Fibroblast of pulmonary artery (primary cell): ENCODE results near the gene SETBP1.

Experiments
- DNase-seq: peaks from one replicate; pipeline ENCODE4 v3.0.0-alpha.2; 2010; ENCODE audit warnings: low read depth
- H3K4me3 ChIP-seq: replicated peaks from 2 replicates; pipeline ENCODE4 v1.5.1; 2011; ENCODE audit warnings: low read depth, mild to moderate bottlenecking, control low read depth, low read length, moderate library complexity
- CTCF ChIP-seq: IDR thresholded peaks from 2 replicates; pipeline ENCODE4 v1.5.1; 2011; ENCODE audit warnings: mild to moderate bottlenecking, control low read depth, low read length, inconsistent platforms; ENCODE audit errors: missing control alignments

SETBP1 gene

DNA sequence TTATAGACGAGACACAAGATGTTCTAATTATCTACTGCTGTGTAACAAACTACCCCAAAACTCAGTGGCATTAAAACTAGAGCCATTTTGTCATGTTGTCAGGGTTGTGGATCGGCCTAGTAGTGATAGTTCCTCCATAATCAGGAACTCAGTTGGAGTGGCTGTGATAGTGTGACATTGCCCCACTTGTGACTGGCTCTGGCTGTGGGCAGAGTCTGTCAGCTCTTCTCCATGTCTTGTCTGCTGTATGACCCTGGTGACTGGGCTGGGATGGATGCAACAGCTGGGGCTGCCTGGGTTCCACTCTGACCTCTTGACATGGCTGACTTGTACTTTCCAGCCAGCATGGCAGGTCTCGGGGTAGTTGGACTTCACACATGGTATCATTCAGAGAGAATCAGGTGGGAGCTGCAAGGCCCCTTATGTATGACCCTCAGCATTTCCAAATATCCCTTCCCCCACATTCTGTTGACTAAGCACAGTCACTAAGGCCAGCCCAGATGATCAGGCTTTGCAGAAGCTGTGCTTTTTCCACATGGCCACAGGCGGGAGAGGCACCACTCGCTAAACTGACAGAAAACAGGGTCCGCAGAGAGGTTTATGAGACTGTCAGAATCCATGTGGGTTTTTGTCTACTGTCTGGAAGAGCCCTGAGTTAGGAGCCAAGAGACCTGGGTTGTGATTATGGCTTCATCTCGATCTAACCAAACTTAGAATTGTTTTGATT is 50.3 kb downstream of the SETBP1 start:
- no peak overlapping the region for H3K4me3 ChIP-seq
- TF ChIP-seq CTCF = no peak
- no peak for DNase-seq

DNA sequence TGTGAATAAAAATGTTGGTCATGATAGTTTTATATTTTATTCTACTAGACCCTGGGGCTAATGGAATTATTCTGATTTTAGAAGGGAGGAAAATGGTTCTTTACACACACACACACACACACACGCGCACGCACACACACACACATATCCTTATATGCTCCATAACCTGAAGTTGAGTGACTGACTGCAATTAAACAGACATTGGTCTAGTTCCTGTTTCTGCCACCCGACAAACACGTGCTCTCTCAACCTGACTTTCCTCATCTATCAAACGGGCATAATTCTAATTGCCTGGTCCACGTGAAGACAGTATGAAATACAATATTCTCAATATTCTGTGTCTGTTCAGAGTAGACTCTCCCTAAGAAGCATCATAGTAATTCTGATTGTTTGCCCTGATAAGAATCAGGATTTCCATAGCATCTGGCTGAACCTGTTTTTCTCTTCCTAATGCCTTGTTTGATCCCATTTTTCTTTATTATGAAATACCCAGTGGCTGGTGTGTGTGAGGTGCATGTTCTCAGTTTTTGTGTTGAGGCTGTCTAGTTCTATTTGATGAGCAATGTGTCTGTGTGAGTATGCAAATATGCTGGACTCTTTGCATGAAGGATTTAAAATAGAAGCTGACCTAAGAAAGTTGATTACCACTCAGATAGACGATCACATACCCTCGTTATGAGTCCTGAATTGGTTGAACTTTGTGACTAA is 51.0 kb downstream of the SETBP1 start:
- DNase-seq = no peak
- H3K4me3 ChIP-seq = no peak overlapping the region
- no peak for TF ChIP-seq CTCF

DNA sequence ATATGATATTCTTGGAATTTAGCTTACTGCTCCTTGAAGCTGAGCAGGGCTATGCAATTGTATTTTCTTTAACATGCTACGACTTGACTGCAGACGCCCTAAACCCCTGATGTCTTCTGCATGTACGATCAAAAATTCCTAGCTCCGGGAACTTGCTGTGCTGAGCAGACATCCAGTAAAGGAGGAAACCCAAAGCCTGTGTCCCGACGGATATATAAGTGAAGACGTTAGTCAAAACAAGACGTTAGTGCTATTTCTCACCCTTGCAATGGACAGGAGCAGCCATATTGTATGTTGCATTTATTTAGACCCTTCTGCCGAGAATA is 51.5 kb downstream of the SETBP1 start:
- H3K4me3 ChIP-seq = no peak overlapping the region
- no peak for TF ChIP-seq CTCF
- no peak for DNase-seq

DNA sequence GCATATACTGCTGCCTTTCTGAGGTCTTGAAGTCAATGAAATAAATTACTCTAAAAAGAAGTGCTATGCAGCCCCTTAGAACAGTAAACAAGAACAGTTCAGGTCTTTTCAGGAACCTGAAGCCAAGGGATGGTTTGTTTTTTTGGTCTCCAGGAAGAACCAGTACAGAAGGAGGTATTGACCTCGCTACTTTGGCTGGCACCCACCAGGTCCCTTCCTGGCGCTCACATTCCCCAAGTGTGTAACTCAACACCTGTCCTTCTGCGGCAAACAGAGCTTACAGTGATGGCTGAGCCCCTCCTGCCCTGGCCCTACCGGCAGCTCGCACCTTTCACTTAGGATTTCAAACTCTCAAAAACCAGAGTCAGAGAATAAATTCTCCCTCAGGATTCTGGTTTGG is 51.9 kb downstream of the SETBP1 start:
- no peak for TF ChIP-seq CTCF
- H3K4me3 ChIP-seq = no peak overlapping the region
- no peak for DNase-seq

DNA sequence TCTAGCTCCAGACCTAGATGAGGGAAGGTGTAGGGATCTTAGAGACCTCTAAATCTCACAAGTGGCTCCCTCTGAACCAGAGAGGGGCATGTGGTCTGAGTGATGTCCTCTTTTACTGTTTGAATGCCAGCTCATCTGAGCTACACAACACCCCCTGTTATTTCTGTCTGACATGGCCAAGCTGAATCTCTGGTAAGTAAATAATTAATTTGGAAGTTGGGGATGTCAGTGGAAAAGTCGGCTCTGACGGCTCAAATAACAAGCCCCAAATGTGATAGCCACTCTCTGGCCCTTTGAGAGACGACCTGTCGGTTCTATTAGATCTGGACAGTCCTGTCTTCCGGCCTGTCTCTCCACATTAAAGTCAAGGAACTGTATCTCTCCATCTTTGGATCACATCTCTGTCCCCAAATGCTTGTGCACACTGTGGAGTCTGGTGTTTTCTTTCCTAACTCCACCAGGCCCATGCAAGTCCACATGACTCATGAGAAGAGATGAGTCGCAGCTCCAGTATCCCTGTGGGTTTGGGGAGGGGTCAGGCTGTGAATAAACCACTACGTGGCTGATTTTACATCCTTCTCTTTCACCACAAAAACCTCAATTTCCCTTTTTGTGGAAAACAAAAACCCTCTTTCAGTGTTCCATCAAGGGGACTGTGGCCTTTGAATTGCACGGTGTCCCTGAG is 52.5 kb downstream of the SETBP1 start:
- no peak overlapping the region for H3K4me3 ChIP-seq
- TF ChIP-seq CTCF = no peak
- DNase-seq = peak; percentile 42

DNA sequence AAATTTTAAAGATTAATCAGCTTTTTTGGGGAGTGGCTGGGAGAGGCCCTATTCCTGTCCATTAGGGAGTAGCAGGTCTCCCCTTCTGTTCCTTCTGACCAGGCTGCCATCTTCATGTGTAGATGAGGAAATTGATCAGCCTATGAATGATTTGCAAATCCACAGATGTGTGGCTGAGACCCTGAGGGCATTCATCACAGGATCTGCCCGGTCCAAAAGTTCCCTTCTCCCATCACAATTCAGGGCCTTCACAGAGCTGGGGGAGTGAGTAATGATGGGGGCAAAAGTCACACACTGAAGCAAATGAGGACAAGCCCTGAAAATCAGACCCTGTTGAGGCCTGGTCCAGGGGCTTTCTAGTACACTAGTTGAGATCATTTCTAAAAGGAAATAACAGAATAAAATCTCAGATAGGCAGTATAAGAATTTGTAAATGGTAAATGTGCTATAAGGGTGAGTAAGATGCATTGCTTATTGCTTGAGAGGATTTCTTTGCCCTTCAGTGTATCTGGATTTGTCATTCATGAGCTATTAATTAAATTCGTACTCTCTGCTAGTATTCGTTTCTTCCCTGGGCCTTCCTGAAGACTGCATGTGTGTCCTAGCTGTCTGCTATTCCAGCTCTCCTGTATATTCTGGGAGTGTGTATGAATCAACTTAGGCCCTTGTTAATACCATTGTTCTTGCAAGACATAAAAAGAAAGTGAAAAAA is 53.2 kb downstream of the SETBP1 start:
- no peak for TF ChIP-seq CTCF
- DNase-seq = no peak
- H3K4me3 ChIP-seq = no peak overlapping the region
